ENCODE results near the gene LTN1. TPM values are rescaled to one million over a fixed set of nuclear protein-coding genes. Genes with fewer than 3 reads are reported as not detected.
"Not testable (repeated sequence)": the region's sequence is repeated elsewhere in the genome, so short reads cannot be mapped to it uniquely, and the experiment has no call there.

LTN1 gene
- total RNA-seq = 22.6 TPM
- long read RNA-seq, partial matches to known transcripts = 46 of 51 reads
- long read RNA-seq, other reads (novel, unspliced or antisense) = 5 of 51 reads

DNA sequence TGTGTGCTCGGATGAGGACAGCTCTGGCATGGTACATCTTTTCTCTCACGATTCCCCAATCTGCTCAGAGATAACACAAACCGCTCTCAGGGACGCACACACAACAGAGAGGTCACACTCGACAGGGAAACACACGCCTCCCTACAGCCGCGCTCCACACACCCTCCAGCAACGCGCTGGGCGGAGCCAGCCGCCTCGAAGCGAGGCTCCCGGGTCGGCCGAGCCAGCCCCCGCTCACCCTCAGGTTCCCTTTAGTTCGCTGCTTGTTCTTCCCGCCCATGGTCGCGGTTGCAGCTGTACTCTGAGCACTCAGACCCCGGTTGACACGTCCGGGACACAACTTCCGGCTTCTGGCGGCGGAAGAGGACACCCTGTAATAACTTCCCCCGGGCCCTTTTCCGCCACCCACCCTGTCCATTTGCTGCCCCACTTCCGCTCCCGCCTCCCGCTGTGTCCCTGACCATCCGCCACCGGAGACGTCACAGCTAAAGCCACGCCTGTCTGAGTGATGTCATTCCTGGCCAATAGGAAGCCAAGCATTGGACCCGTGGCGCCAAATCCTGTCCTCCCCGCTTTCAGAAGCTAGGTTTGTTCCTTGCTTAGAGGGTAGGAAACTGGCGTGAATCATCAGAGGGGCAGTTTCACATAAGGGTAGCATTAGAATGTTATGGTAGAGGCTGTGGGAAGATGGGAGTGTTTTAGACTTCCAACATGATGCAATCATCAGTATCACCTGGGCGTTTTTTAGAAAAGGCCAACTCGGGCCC, at the start of gene LTN1:
LTN1 (minus strand) TSS at position 352 of the 767 bp plus-strand sequence; CDS start at position 280, 72 bp downstream.
- peak; percentile 99 for DNase-seq (ENCODE audit: low spot score)

- no peak for DNase-seq (ENCODE audit: low spot score)
These were observed 42.0 kb upstream of the LTN1 start for GRCh38 chr21:29034678-29035077.

- DNase-seq (ENCODE audit: low spot score) = no peak
These were observed 41.2 kb upstream of the LTN1 start for GRCh38 chr21:29033871-29034270.

DNA sequence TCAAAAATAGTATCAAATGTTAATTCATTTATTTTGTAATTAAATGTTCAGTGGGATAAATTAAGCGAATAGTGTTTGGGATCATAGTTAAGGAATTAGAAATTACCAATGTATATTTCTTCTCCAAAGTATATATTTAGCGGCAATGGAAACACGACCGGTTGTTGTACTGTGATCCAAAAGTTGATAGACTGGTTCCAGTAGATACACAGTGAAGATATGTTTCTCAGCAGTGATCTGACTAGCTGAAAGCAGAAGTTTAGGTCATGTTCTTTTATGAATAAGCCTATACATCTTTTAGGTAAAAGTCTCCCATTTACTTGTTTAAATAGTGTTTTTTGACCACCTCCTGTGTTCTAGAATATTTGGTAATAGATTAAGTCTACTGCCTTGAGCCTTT, 40.6 kb upstream of the LTN1 start:
- DNase-seq (ENCODE audit: low spot score) = no peak

DNA sequence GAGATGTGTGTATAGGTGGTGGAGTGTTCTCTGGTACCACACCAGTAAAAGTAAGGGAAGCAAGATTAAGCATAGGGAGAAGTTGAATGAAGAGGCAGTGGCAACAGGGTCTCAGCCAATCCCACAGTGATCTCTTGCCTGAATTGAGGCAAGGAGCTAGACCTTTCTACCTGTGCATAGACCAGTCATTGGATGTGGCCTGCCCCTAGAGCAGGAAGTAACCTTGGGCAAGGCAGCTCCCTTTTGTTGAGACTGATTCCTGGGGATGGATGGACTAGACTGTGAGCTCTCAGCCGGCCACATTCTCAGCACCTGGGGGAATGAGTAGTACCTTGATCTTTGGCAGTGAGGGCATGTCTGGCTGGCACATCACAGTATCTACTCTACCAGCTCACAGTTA, 38.2 kb upstream of the LTN1 start:
- no peak for DNase-seq (ENCODE audit: low spot score)

GRCh38 chr21:29029524-29029923, 36.8 kb upstream of the LTN1 start:
- no peak for DNase-seq (ENCODE audit: low spot score)

DNA sequence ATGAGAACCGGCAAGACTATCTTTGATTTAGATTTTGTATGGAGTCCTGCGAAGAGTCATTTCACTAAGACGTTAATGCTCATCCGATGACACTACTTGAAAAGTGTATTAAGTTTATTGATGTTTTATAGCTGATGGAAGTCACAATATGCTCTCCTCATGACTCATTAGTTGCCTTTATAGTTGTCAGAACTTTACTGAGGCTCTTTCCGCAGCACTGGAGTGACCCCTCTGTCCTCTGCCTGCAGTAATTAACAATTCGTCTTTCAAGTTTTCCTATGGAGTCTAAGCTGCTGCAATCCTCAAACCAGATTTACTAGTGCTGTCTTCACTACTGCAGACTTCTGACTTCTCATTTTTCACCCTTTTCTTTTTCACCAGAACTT, 32.6 kb upstream of the LTN1 start:
- DNase-seq (ENCODE audit: low spot score) = no peak

GRCh38 chr21:29024474-29025327, 32.0 kb upstream of the LTN1 start, which contains the start of gene USP16:
USP16 (plus strand) TSS chr21:29024668; CDS start chr21:29027914, 3,246 bp downstream.
- peak; percentile 97 for DNase-seq (ENCODE audit: low spot score)

DNA sequence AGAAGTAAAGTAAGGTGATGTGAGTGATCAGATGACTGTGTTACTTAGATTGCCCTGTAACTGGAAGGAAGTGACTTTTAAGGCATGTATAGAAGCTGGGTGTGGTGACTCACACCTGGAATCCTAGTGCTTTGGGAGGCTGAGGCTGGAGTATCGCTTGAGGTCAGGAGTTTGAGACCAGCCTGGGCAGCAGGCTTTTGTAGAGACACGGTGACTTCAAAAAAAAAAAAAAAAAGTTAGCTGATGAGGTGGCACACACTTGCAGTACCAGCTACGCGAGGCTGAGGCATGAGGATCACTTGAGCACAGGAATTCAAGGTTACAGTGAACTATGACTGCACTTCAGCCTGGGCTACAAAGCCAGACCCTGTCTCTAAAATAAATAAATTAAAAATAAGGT, 29.5 kb upstream of the LTN1 start:
- DNase-seq (ENCODE audit: low spot score) = no peak

DNA sequence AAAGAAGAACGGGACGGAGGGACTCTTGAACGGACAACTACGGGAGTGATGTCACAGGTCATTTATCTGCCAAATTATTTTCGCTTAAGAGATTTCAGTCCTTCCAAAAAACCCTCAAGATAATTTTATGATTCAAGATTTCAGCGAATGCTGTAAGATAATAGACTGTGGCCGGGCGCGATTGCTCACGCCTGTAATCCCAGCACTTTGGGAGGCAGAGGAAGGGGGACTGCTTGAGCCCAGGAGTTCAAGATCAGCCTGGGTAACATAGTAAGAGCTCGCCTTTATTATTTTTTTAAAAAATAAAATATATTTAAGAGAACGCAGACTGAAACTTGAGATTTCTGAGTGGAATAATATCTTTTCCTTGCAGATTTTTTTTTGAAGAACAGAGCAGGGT, 25.9 kb upstream of the LTN1 start:
- DNase-seq (ENCODE audit: low spot score) = no peak

GRCh38 chr21:29017639-29018237, 25.1 kb upstream of the LTN1 start:
- no peak for DNase-seq (ENCODE audit: low spot score)

GRCh38 chr21:29011236-29011635, 18.6 kb upstream of the LTN1 start:
- DNase-seq (ENCODE audit: low spot score) = not testable (repeated sequence)

DNA sequence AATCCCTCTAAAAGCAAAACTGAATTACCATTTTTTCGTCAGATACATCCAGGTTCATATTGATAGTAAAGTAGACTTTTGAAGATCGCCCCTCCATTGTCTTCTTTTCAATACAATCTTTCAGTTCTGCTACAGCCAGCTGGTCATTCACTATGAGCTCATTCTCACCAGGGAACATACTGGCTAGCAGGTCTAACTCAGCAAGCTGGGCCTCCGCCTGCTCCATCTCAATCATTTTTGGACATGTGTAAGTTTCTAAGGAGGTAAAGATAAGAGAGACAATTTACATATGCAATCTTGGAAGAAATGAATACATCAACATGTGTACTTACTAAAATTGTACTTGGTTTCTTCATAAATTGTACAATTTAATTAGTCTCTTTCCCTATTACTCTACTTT, 15.7 kb upstream of the LTN1 start:
- no peak for DNase-seq (ENCODE audit: low spot score)

GRCh38 chr21:29007810-29008209, 15.1 kb upstream of the LTN1 start:
- no peak for DNase-seq (ENCODE audit: low spot score)

DNA sequence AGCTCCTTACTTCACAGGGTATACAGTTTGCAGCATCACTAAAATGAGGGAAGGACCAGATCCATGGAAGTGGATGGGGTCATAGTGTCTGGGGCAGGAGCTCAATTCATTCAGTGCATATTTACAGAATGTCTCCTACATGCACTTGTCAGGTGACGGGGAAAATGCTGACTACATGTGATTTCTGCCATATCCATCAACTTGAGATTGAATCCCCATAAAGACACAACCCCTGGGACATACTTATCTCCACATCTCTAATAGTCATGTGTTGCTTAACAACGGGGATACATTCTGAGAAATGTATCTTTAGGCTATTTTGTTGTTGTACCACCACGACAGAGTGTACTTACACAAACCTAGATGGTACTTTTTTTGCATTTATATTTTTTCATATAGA, 14.5 kb upstream of the LTN1 start:
- no peak for DNase-seq (ENCODE audit: low spot score)

- DNase-seq (ENCODE audit: low spot score) = no peak
These were observed 13.0 kb upstream of the LTN1 start for GRCh38 chr21:29005696-29006095.

- peak; percentile 99 for DNase-seq (ENCODE audit: low spot score)
These were observed 9.9 kb upstream of the LTN1 start for GRCh38 chr21:29002442-29003144.

DNA sequence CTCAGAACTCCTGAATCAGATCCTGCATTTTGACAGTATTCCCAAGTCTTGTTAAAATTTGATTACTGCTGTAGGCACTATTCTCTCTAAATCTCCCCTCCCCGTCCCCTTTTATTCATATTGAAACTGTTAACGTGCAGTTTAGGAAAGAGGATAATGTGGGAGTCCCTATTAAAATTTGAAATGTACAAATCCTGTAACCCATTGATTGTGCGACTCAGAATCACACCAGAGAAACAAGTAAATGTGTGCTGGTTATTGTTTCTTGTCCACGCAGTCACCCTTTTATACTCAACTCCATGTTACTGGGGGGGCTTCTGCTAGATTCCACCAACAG, 584 bp upstream of the LTN1 start:
- no peak for DNase-seq (ENCODE audit: low spot score)

- no peak for DNase-seq (ENCODE audit: low spot score)
These were observed 684 bp downstream of the LTN1 start for GRCh38 chr21:28991861-28992525.

- not testable (repeated sequence) for DNase-seq (ENCODE audit: low spot score)
These were observed 4.5 kb downstream of the LTN1 start for GRCh38 chr21:28988146-28988545.

DNA sequence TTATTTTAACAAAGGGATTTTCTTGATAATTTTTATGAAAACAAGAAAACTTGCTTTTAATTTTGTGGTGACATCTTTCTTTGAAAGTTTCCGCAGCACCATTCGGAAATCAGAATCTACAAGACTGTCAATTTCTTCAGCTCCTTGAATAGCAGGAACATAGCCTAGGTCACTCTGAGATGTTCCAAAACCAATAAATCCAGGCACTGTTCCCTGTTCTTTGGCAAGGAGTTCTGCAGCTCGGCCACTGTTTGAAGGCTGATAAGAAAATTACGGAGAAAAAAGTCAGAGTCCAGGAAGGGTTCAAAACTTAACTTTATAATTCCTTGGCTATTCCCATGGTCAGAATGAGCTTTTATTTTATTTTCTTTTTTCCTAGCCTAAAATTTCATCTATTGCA, 6.0 kb downstream of the LTN1 start:
- DNase-seq (ENCODE audit: low spot score) = no peak

All from mesenteric fat pad (tissue), 1 donor.